K562 (cell line): ENCODE results near the gene UCKL1. TPM values are rescaled to one million over a fixed set of nuclear protein-coding genes. Genes with fewer than 3 reads are reported as not detected.
A peak's percentile ranks its signal among the peaks of the same experiment; 100 is the strongest.

Source experiments
- ARID3A ChIP-seq: IDR thresholded peaks from 2 replicates; pipeline ENCODE4 v1.6.1; 2012; ENCODE audit warnings: low read depth, low read length, improper control_type of control experiment, borderline replicate concordance
- ELF4 ChIP-seq: fragments of 450-650 bp; formaldehyde crosslinking; IDR thresholded peaks from 2 replicates; pipeline ENCODE4 v1.4.0; 2022; ENCODE audit warnings: missing genetic modification characterization
- HNRNPLL ChIP-seq: fragments of 200-400 bp; formaldehyde crosslinking; IDR thresholded peaks from 2 replicates; pipeline ENCODE4 v1.6.1; 2017; ENCODE audit warnings: low read length, low read depth, mild to moderate bottlenecking; ENCODE audit not compliant: poor library complexity, severe bottlenecking
- RBFOX2 ChIP-seq: fragments of 200-400 bp; formaldehyde crosslinking; IDR thresholded peaks from 2 replicates; pipeline ENCODE4 v1.6.1; 2017; ENCODE audit warnings: low read depth, mild to moderate bottlenecking, low read length, moderate library complexity
- TSHZ1 ChIP-seq: fragments of 250-450 bp; sonication (Bioruptor Pico); IDR thresholded peaks from 2 replicates; pipeline ENCODE4 v1.4.0; 2020; ENCODE audit warnings: mild to moderate bottlenecking, moderate library complexity
- ZC3H4 ChIP-seq: sonication (generic); formaldehyde crosslinking; IDR thresholded peaks from 2 replicates; pipeline ENCODE4 v1.9.0; 2021; ENCODE audit warnings: missing genetic modification reagents, borderline replicate concordance
- polyA plus RNA-seq, 8 experiments: library from polyadenylated mRNA; depleted of rRNA in 4 of 8; stranded (reverse) in 5 of 8; unstranded in 3 of 8; fragments of >200 nt; fragmentation: Nextera tagmentation in 2 of 8; fragmentation: Illumina TruSeq in 1 of 8; extraction: Ambion mirVana in 2 of 8; extraction: Trizol in 1 of 8; gene quantifications; 2 replicates each; pipeline versions ENCODE4 v1.2.1 to v1.2.3, GENCODE V29; 2011 to 2014; ENCODE audit warnings: inconsistent platforms in 1 of 8, missing spikeins in 1 of 8
- total RNA-seq, 7 experiments: library from RNA; depleted of rRNA in 6 of 7; stranded (reverse); fragments of >200 nt in 6 of 7; fragmentation: Illumina TruSeq in 2 of 7; extraction: Trizol in 2 of 7; gene quantifications; 2 replicates each; pipeline versions ENCODE4 v1.2.1 to v1.2.3, GENCODE V29; 2011 to 2021; ENCODE audit warnings: low replicate concordance in 1 of 7

Gene UCKL1
- total and polyA plus RNA-seq, 9 of the 15 experiments (the other 6 are each of a cell fraction or from before 2014, with no cell fraction given) = 3.1 to 52.8 (median 24.2) TPM

- TF ChIP-seq TSHZ1 = no peak
- no peak for TF ChIP-seq ARID3A
- TF ChIP-seq RBFOX2 = 0 out of 2 replicates have a peak, but pooled peaks have one; percentile 10
- TF ChIP-seq ELF4 = no peak
- TF ChIP-seq HNRNPLL = no peak
- no peak for TF ChIP-seq ZC3H4 (CRISPR knock-in tag)
- TF ChIP-seq, all 486 proteins: peak for 6
Observed at GRCh38 chr20:63940472-63941266, 15.5 kb downstream of the UCKL1 start (continued).
